HUES6 (cell line): Measurements from ENCODE around the gene SSH2.

Experiments
- H3K27ac ChIP-seq: 2 replicates; pipeline ENCODE4 v1.7.0; 2013; ENCODE audit warnings: low read depth, mild to moderate bottlenecking, low read length, inconsistent platforms
- H3K27me3 ChIP-seq: 2 replicates; pipeline ENCODE4 v1.6.1; 2013; ENCODE audit warnings: low read length; ENCODE audit not compliant: control insufficient read depth, insufficient read depth
- H3K36me3 ChIP-seq: 2 replicates; pipeline ENCODE4 v1.6.1; 2013; ENCODE audit warnings: low read length; ENCODE audit not compliant: control insufficient read depth, insufficient read depth
- H3K4me1 ChIP-seq: 2 replicates; pipeline ENCODE4 v1.6.1; 2013; ENCODE audit warnings: low read length; ENCODE audit not compliant: control insufficient read depth, insufficient read depth
- H3K4me3 ChIP-seq: 2 replicates; pipeline ENCODE4 v1.5.1; 2013; ENCODE audit warnings: low read depth, low read length
- H3K9ac ChIP-seq: one replicate; pipeline ENCODE4 v1.6.1; 2013; ENCODE audit warnings: mild to moderate bottlenecking, low read length
- H3K9me3 ChIP-seq: 2 replicates; pipeline ENCODE4 v1.6.1; 2013; ENCODE audit warnings: low read depth, low read length; ENCODE audit not compliant: control insufficient read depth, insufficient read depth

The SSH2 gene

DNA sequence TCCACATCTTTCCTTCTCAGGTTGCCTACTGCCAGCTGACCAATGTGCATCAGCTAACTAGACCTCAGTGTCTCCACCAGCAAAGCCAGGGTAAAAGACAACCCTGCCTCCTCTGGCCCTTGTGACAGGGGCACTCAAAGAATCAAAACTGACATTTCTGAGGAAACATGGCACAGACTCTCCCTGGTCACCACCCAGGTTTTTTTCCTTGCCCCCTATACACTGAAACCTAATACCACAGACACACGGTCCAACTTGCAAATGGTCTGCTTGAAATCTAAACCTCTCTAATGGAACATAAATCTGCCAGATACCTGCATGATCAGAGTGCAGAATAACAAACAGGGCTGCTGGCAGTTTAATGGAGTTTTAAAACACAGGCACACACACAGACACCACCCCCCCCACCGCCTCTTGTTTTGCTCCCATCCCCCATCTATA, 287.8 kb downstream of the SSH2 start:
- H3K9ac ChIP-seq: no peak overlapping the region
- H3K9me3 ChIP-seq: no peaks in the 10 kb centered on the region
- no peaks in the 10 kb centered on the region for H3K36me3 ChIP-seq
- peaks cover 19% of the 10 kb centered on the region for H3K4me1 ChIP-seq
- no peak overlapping the region for H3K4me3 ChIP-seq
- H3K27me3 ChIP-seq: no peaks in the 10 kb centered on the region
- H3K27ac ChIP-seq: no peak overlapping the region

DNA sequence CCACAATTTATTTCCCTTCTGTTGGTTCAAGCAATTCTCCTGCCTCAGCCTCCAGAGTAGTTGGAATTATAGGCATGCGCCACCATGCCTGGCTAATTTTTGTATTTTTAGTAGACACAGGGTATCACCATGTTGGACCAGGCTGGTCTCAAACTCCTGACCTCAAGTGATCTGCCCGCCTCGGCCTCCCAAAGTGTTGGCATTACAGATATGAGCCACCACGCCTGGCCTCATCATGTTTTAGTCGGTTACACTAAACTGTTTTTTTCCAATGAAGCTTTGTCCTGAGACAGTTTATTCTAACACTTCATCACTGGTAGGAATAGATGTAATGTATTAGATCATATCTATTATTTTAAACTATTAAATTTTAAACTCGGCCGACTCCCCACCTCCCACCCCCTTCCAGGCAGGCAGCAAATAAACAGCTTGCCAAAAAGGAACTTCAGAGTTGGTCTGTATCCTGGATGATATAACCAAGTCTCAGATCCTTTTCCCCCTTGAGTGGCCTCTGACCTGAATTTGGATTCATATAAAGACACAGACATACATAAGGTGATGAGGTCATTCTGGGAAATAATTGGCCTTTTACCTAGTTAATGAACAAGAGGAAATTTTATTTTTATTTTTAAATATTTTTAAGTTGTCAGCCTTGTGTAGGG, 288.9 kb downstream of the SSH2 start:
- H3K4me3 ChIP-seq: no peak overlapping the region
- no peak overlapping the region for H3K9ac ChIP-seq
- H3K9me3 ChIP-seq: no peaks in the 10 kb centered on the region
- no peak overlapping the region for H3K27ac ChIP-seq
- peaks cover 19% of the 10 kb centered on the region for H3K4me1 ChIP-seq
- H3K27me3 ChIP-seq: no peaks in the 10 kb centered on the region
- H3K36me3 ChIP-seq: peaks cover 4% of the 10 kb centered on the region; the same call in 1 of the 2 replicates

DNA sequence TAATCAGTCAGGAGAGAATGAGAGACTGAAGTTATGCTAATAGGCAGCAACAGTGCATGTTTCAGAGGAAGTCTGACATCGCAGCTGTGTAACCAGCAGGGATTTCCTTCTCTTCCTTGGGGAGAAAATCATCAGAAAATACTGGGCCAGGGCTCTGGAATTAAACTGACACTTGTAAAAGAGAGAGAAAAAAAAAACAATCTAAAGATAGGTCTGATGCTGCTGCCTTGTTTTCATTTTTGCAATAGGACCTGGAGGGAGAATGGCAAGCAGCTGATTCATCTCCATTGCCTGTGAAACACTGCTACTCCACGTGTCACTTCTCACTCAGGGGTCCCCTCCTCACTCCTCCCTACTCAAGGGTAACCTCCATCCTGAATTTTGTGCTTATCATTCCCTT, 289.6 kb downstream of the SSH2 start:
- Histone ChIP-seq H3K9me3 (no peaks in the 10 kb centered on the region), H3K4me1 (peaks cover 19% of the 10 kb centered on the region), H3K27ac (no peak overlapping the region), H3K36me3 (peaks cover 4% of the 10 kb centered on the region; the same call in 1 of the 2 replicates), H3K9ac (no peak overlapping the region), H3K27me3 (no peaks in the 10 kb centered on the region), H3K4me3 (no peak overlapping the region)

DNA sequence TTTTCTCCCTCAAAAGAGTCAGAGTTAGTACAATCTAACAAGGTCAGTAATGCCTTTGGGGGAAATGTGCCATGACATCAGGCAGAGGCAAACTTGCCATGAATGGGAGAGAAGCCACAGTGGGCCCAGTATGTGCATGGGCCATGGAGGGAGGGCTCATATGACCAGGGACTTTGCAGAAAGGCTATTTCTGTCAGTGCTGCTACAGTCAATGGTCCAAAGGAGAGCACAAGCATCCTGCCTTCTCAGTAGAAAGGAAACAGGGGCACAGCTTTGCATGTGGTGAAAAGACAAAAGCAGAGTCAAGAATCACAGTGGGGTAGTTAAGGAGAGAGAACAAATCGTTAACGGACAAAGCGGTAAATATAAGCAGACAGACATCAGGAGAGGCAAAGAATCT, 296.1 kb downstream of the SSH2 start:
- no peak overlapping the region for H3K9ac ChIP-seq
- H3K9me3 ChIP-seq: no peaks in the 10 kb centered on the region
- H3K36me3 ChIP-seq: peaks cover 23% of the 10 kb centered on the region
- H3K27me3 ChIP-seq: no peaks in the 10 kb centered on the region
- H3K4me3 ChIP-seq: no peak overlapping the region
- H3K4me1 ChIP-seq: peaks cover under 1% of the 10 kb centered on the region; the same call in 1 of the 2 replicates
- H3K27ac ChIP-seq: no peak overlapping the region

DNA sequence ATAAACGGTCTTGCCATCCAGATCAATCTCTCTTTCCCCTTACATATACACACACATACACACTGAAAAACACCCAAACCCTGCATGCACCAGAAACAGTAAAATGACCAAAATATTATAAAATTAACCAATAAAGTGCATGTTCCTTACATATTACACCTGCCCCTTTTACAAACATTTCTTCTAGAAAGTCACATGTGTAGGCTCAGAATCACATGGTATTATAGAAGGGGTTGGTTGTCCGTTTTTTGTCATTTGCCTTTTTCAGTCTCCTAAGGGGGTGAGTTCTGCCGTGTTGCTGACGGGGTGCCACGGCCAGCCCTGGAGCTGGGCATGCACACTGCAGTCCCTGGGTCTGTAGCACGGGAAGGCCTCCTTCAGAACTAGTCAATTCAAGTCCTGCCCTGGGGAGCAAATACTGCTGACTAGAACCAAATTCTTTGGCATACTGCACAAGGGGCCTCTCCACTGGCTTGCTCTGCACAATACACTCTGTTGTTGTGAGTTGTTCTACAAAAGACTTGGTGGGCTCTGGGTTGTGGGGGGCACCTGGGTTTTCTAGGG, 299.3 kb downstream of the SSH2 start:
- H3K9me3 ChIP-seq: no peaks in the 10 kb centered on the region
- no peak overlapping the region for H3K27ac ChIP-seq
- H3K27me3 ChIP-seq: no peaks in the 10 kb centered on the region
- no peaks in the 10 kb centered on the region for H3K4me1 ChIP-seq
- H3K9ac ChIP-seq: no peak overlapping the region
- H3K36me3 ChIP-seq: peaks cover 19% of the 10 kb centered on the region
- no peak overlapping the region for H3K4me3 ChIP-seq

DNA sequence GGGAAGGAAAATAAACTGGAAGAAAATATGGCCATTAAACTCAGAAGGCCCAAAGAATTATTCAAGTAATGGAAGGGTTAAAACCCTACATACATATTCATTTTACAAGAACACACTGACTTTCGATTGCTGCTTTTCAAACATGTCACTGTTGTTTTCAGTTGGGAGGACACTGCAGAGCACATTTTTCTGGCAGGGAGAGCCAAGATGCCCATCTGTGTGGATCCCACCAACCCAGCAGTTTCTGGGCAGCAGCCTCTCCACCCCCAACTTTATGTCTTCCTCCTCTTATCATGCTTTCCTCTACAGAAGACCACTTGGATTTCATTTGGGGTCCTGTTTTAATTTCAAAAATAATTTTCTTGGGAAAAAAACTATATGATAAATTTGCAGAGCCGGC, 300.2 kb downstream of the SSH2 start:
- no peaks in the 10 kb centered on the region for H3K9me3 ChIP-seq
- H3K27me3 ChIP-seq: no peaks in the 10 kb centered on the region
- peaks cover 19% of the 10 kb centered on the region for H3K36me3 ChIP-seq
- H3K9ac ChIP-seq: no peak overlapping the region
- H3K4me1 ChIP-seq: peaks cover 5% of the 10 kb centered on the region; the same call in 1 of the 2 replicates
- no peak overlapping the region for H3K27ac ChIP-seq
- no peak overlapping the region for H3K4me3 ChIP-seq

DNA sequence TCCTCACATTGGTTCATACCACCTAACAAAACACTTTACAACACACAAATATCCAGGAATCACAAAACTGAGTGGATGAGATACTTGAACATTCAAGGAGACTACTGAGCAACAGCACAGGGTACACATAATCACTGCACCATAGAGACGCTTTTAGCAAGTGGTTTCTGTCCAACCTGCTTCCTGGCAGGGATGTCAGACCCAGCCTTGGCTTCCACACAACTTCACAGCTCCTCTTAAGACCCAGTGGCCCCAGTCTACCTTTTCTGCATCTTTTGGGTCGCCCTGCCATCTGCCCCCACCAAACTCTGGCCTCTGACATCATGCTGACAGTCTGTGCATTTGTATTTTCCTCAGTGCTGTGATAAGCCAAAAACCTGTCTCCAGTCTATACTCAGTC, 301.4 kb downstream of the SSH2 start:
- H3K9me3 ChIP-seq: no peaks in the 10 kb centered on the region
- peaks cover 19% of the 10 kb centered on the region for H3K36me3 ChIP-seq
- H3K9ac ChIP-seq: no peak overlapping the region
- H3K4me1 ChIP-seq: peaks cover 10% of the 10 kb centered on the region
- peaks cover 2% of the 10 kb centered on the region for H3K27me3 ChIP-seq
- H3K4me3 ChIP-seq: no peak overlapping the region
- H3K27ac ChIP-seq: no peak overlapping the region

DNA sequence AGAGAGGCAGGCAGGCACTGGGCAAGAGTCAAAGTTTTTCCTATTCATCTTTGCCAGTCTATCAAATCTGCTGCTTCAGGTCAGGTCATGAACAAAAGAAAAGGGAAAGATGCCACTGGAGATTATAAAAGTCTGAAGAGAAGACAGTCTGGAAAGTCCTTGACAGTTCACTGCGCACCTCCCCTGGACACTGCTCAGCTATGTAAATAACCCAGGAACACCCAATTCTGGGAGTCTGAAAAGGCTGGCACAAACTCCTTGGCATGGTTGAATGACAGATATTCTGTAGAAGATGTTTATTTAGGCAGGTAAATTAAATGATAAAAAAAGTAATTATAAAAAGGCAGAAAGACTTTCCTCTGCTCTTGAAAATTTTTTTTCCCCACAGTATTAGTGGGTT, 302.1 kb downstream of the SSH2 start:
- Histone ChIP-seq H3K27ac (no peak overlapping the region), H3K9me3 (no peaks in the 10 kb centered on the region), H3K36me3 (peaks cover 19% of the 10 kb centered on the region), H3K4me1 (peaks cover 16% of the 10 kb centered on the region), H3K9ac (no peak overlapping the region), H3K27me3 (peaks cover 9% of the 10 kb centered on the region), H3K4me3 (no peak overlapping the region)

DNA sequence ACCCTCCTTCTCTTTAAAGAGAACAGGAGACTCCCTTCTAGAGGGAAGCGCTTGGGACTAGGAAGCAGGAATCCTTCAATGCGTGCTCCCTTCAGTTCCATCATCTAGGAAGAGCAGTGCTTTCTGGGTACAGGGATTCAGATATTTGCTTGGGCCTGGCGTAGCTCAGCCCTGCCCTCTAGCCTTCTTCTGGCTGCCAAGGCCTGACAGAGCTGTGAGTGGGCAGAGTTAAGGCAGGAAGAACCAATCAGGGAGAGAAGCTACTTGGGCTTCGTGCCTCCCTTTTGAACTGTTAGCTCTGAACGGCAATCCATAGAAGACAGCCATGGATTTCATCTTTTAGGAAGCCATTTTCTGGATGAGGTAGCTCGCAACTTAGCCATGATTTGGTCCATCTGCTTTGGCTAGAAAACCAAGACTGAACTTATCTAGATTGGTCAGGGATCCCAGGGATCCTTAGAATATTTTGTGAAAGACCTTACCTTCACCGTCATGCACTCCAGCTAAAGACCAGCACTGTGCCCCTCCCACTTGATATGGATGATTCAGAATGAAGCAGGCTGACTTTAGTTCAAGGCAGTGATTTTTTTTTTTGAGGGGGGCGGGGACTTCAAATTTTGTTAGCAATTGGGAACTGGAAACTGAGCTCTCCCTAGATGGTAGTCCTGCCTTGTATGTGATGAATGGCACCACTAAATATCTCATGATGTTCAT, 304.8 kb downstream of the SSH2 start:
- Histone ChIP-seq H3K9ac (no peak overlapping the region), H3K27me3 (peaks cover 32% of the 10 kb centered on the region), H3K9me3 (no peaks in the 10 kb centered on the region), H3K4me3 (no peak overlapping the region), H3K4me1 (peaks cover 32% of the 10 kb centered on the region), H3K36me3 (no peaks in the 10 kb centered on the region), H3K27ac (no peak overlapping the region)

DNA sequence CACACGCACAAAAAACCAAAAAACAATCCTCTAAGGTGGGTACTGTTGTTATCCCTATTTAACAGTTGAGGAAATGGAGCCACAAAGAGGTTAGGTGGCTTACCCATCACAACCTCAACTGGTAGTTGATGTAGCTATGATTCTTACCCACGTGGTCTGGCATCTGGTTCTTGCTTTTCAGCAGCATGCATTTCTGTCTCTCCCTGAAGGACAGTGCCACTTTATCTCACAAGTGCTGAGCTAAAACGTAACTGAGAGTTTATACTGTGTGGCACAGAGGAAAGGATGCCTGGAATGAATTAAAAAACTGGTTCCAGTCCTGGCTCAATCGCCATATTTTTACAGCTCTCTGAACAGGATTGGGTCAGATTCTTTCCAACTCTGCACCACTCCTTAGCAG, 305.4 kb downstream of the SSH2 start:
- Histone ChIP-seq H3K9ac (no peak overlapping the region), H3K27ac (no peak overlapping the region), H3K36me3 (no peaks in the 10 kb centered on the region), H3K4me1 (peaks cover 38% of the 10 kb centered on the region), H3K9me3 (no peaks in the 10 kb centered on the region), H3K27me3 (peaks cover 33% of the 10 kb centered on the region), H3K4me3 (no peak overlapping the region)

DNA sequence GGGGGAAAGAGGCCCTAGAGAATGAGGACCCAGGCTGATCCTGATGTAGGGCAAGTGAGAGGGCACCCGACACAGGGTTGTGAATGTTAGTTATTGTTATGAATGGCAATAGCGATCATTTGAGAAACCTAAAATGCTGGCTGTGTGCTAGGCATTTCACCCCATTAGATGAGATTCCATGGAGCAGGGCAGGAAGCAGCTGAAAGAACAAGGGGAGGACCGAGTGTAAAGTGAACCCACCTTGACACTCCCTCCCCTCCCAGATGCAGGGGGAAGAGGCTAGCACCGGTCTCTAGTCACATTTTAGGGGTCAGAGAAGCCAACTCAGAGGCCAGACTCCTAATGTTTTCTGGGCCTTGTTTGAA, 306.8 kb downstream of the SSH2 start:
- H3K27ac ChIP-seq: peak overlapping the region; percentile 39; the same call in 1 of the 2 replicates
- peaks cover 46% of the 10 kb centered on the region for H3K27me3 ChIP-seq
- peak overlapping the region; percentile 73 for H3K4me3 ChIP-seq
- peaks cover 52% of the 10 kb centered on the region for H3K4me1 ChIP-seq
- H3K9ac ChIP-seq: peak overlapping the region; percentile 69
- H3K9me3 ChIP-seq: no peaks in the 10 kb centered on the region
- no peaks in the 10 kb centered on the region for H3K36me3 ChIP-seq
